GM23338 (cell line): Measurements from ENCODE around the gene ZNF740. TPM values are rescaled to one million over a fixed set of nuclear protein-coding genes. Genes with fewer than 3 reads are reported as not detected.

Source experiments
- ATAC-seq: fragments of 200-7000 bp; cut with Tn5 transposase; 3 replicates; pipeline ENCODE4 v1.9.1; 2020
- DNase-seq: peaks from one replicate; pipeline ENCODE4 v3.0.0-alpha.2; 2015; ENCODE audit warnings: low spot score
- H2AFZ ChIP-seq: fragments of 200-600 bp; sonication (generic); 2 replicates; pipeline ENCODE4 v1.8.0; 2016; ENCODE audit warnings: antibody characterized with exemption, mild to moderate bottlenecking, moderate library complexity
- H3F3A ChIP-seq: fragments of 200-600 bp; sonication (generic); replicated peaks from 2 replicates; pipeline ENCODE4 v1.8.0; 2017; ENCODE audit warnings: antibody characterized with exemption, mixed run types, low read depth
- H3K27ac ChIP-seq: fragments of 200-600 bp; sonication (generic); 2 replicates; pipeline ENCODE4 v1.6.1; 2016; ENCODE audit warnings: low read depth
- H3K27me3 ChIP-seq: fragments of 200-600 bp; sonication (generic); 2 replicates; pipeline ENCODE4 v1.8.0; 2016; ENCODE audit warnings: mild to moderate bottlenecking, mixed run types, moderate library complexity; ENCODE audit not compliant: insufficient read depth
- H3K36me3 ChIP-seq: fragments of 200-600 bp; sonication (generic); 2 replicates; pipeline ENCODE4 v1.8.0; 2016; ENCODE audit warnings: mild to moderate bottlenecking; ENCODE audit not compliant: insufficient read depth
- H3K4me1 ChIP-seq: fragments of 200-600 bp; sonication (generic); 2 replicates; pipeline ENCODE4 v1.8.0; 2016; ENCODE audit warnings: mild to moderate bottlenecking, moderate library complexity; ENCODE audit not compliant: insufficient read depth
- H3K4me2 ChIP-seq: fragments of 200-600 bp; sonication (generic); 2 replicates; pipeline ENCODE4 v1.7.1; 2017; ENCODE audit warnings: mixed run types
- H3K4me3 ChIP-seq: fragments of 200-600 bp; sonication (generic); 2 replicates; pipeline ENCODE4 v1.6.1; 2016; ENCODE audit warnings: mixed run types
- H3K79me2 ChIP-seq: fragments of 200-600 bp; sonication (generic); replicated peaks from 2 replicates; pipeline ENCODE4 v1.8.0; 2017; ENCODE audit warnings: mild to moderate bottlenecking; ENCODE audit not compliant: insufficient read depth
- H3K9me2 ChIP-seq: fragments of 200-600 bp; sonication (generic); 2 replicates; pipeline ENCODE4 v1.8.0; 2017; ENCODE audit not compliant: insufficient read depth
- H4K20me1 ChIP-seq: fragments of 200-600 bp; sonication (generic); replicated peaks from 2 replicates; pipeline ENCODE4 v1.8.0; 2017; ENCODE audit warnings: mild to moderate bottlenecking; ENCODE audit not compliant: insufficient read depth
- H3K27ac Mint-ChIP-seq: 2 replicates; pipeline ENCODE4 v1.8.0; 2020; ENCODE audit warnings: inconsistent platforms, mild to moderate bottlenecking, moderate library complexity, mixed read lengths
- H3K27me3 Mint-ChIP-seq: 3 replicates; pipeline ENCODE4 v1.8.0; 2022; ENCODE audit warnings: low read depth, mild to moderate bottlenecking, moderate library complexity, mixed read lengths, inconsistent platforms; ENCODE audit not compliant: insufficient read depth, poor library complexity
- H3K36me3 Mint-ChIP-seq: 3 replicates; pipeline ENCODE4 v1.8.0; 2021; ENCODE audit warnings: low read depth, mild to moderate bottlenecking, inconsistent platforms, moderate library complexity, mixed read lengths
- H3K4me1 Mint-ChIP-seq: 3 replicates; pipeline ENCODE4 v1.8.0; 2020; ENCODE audit warnings: mild to moderate bottlenecking, inconsistent platforms, mixed read lengths
- H3K4me3 Mint-ChIP-seq: 3 replicates; pipeline ENCODE4 v1.8.0; 2021; ENCODE audit warnings: moderate library complexity, mild to moderate bottlenecking, inconsistent platforms, mixed read lengths
- H3K9me3 Mint-ChIP-seq: 3 replicates; pipeline ENCODE4 v1.8.0; 2020; ENCODE audit warnings: moderate library complexity, mild to moderate bottlenecking, inconsistent platforms, mixed read lengths
- CREB1 ChIP-seq: fragments of 250-450 bp; sonication (Bioruptor Pico); IDR thresholded peaks from 2 replicates; pipeline ENCODE4 v1.5.0; 2020; ENCODE audit warnings: low read depth, mild to moderate bottlenecking, moderate library complexity
- ETS1 ChIP-seq: IDR thresholded peaks from 2 replicates; pipeline ENCODE4 v1.6.1; 2016; ENCODE audit warnings: antibody characterized with exemption
- EZH2phosphoT487 ChIP-seq: fragments of 200-600 bp; sonication (generic); IDR thresholded peaks from one replicate; pipeline ENCODE4 v1.8.1; 2018; ENCODE audit warnings: antibody characterized with exemption; ENCODE audit not compliant: unreplicated experiment
- JUNB ChIP-seq: IDR thresholded peaks from one replicate; pipeline ENCODE4 v1.6.1; 2016; ENCODE audit warnings: antibody characterized with exemption; ENCODE audit not compliant: unreplicated experiment
- NANOG ChIP-seq: IDR thresholded peaks from 2 replicates; pipeline ENCODE4 v1.6.1; 2016; ENCODE audit warnings: antibody characterized with exemption, borderline replicate concordance
- POLR2AphosphoS5 ChIP-seq: IDR thresholded peaks from 2 replicates; pipeline ENCODE4 v1.6.1; 2016; ENCODE audit warnings: antibody characterized with exemption, low read depth
- ZNF114 ChIP-seq: fragments of 250-450 bp; sonication (Bioruptor Pico); IDR thresholded peaks from 2 replicates; pipeline ENCODE4 v1.5.0; 2020; ENCODE audit warnings: mild to moderate bottlenecking, moderate library complexity
- ZNF462 ChIP-seq: fragments of 250-450 bp; sonication (Bioruptor Pico); IDR thresholded peaks from 2 replicates; pipeline ENCODE4 v1.5.0; 2020; ENCODE audit warnings: mild to moderate bottlenecking, moderate library complexity
- polyA plus RNA-seq: library from polyadenylated mRNA; unstranded; fragments of >200 nt; fragmentation: Nextera tagmentation; extraction: Ambion mirVana; gene quantifications from 2 replicates; pipeline ENCODE4 v1.2.1, GENCODE V29; 2016
- total RNA-seq: library from RNA; depleted of rRNA; stranded (reverse); fragments of >200 nt; shearing (Covaris generic); gene quantifications from 2 replicates; pipeline ENCODE4 v1.2.3, GENCODE V29; 2014
- TF ChIP-seq, protein P1 (sequence below): IDR thresholded peaks from one replicate; pipeline ENCODE4 v1.6.1; 2018; ENCODE audit warnings: antibody characterized with exemption; ENCODE audit not compliant: unreplicated experiment
- TF ChIP-seq, protein P2 (sequence below), 2 experiments: fragments of 200-600 bp in 1 of 2; sonication (generic) in 1 of 2; conservative IDR thresholded peaks; 2 replicates each; pipeline versions ENCODE4 v1.5.1 to v1.6.1; 2016 to 2017; ENCODE audit warnings: antibody characterized with exemption in 2 of 2, low read depth in 2 of 2, mild to moderate bottlenecking in 2 of 2, moderate library complexity in 1 of 2

ZNF740 gene
- total and polyA plus RNA-seq, 2 experiments from 2014 or later: 2.6 to 13.0 TPM

DNA sequence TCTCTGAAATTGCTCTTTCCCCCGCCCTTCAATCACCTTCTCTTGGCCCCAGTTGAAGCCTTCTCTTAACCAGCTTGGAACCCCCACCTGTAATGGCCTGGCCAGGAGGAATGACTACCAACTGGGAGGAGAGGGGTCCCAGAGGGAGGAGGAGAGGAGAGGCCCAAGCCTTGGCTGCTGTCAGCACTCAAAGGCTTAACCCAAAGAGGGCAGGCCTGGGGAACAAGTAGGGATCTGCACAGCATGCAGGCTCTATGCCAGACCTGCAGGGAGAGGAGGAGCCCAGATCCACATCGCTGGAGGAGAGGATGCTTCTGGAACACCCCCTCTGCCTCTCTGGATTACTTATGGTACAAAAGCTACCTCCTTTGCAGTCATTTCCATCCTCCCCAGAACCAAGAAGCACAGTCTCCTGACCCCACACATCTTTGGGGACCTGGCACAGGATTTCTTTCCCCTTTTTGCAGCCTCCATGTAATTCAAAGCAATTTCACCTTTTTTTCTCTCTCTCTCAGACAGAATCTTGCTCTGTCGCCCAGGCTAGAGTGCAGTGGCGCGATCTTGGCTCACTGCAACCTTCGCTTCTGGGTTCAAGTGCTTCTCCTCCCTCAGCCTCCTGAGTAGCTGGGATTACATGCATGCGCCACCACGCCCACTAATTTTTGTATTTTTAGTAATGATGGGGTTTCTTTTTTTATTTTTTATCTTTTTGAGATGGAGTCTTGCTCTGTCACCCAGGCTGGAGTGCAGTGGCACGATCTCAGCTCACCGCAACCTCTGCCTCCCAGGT is 45.3 kb downstream of the ZNF740 start:
- no peak overlapping the region for H3K4me3 ChIP-seq
- H3K27me3 ChIP-seq: peaks cover 4% of the 10 kb centered on the region; the same call in 1 of the 2 replicates
- no peaks in the 10 kb centered on the region for H4K20me1 ChIP-seq
- H3K79me2 ChIP-seq: no peaks in the 10 kb centered on the region; the same call in 1 of the 2 replicates
- no peaks in the 10 kb centered on the region; the same call in 1 of the 2 replicates for H3K36me3 ChIP-seq
- peaks cover 5% of the 10 kb centered on the region for H3K36me3 Mint-ChIP-seq
- peaks cover 64% of the 10 kb centered on the region for H3K4me1 ChIP-seq
- peak overlapping the region; percentile 91 for H3K4me2 ChIP-seq
- peak; percentile 3 for ATAC-seq
- no peak overlapping the region for H3K27ac ChIP-seq
- H3K9me3 Mint-ChIP-seq: no peaks in the 10 kb centered on the region
- H3K9me2 ChIP-seq: no peaks in the 10 kb centered on the region
- H3K4me3 Mint-ChIP-seq: peak overlapping the region; percentile 32; the same call in 1 of the 3 replicates
- H3F3A ChIP-seq: peaks cover 21% of the 10 kb centered on the region
- TF ChIP-seq ZNF114 (CRISPR knock-in tag) (no peak), JUNB (no peak), ZNF462 (CRISPR knock-in tag) (no peak), ETS1 (no peak), CREB1 (CRISPR knock-in tag) (no peak), EZH2phosphoT487 (no peak), NANOG (no peak), POLR2AphosphoS5 (no peak)
- TF ChIP-seq, protein P1, sequence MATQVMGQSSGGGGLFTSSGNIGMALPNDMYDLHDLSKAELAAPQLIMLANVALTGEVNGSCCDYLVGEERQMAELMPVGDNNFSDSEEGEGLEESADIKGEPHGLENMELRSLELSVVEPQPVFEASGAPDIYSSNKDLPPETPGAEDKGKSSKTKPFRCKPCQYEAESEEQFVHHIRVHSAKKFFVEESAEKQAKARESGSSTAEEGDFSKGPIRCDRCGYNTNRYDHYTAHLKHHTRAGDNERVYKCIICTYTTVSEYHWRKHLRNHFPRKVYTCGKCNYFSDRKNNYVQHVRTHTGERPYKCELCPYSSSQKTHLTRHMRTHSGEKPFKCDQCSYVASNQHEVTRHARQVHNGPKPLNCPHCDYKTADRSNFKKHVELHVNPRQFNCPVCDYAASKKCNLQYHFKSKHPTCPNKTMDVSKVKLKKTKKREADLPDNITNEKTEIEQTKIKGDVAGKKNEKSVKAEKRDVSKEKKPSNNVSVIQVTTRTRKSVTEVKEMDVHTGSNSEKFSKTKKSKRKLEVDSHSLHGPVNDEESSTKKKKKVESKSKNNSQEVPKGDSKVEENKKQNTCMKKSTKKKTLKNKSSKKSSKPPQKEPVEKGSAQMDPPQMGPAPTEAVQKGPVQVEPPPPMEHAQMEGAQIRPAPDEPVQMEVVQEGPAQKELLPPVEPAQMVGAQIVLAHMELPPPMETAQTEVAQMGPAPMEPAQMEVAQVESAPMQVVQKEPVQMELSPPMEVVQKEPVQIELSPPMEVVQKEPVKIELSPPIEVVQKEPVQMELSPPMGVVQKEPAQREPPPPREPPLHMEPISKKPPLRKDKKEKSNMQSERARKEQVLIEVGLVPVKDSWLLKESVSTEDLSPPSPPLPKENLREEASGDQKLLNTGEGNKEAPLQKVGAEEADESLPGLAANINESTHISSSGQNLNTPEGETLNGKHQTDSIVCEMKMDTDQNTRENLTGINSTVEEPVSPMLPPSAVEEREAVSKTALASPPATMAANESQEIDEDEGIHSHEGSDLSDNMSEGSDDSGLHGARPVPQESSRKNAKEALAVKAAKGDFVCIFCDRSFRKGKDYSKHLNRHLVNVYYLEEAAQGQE: no peak
- TF ChIP-seq, protein P2, sequence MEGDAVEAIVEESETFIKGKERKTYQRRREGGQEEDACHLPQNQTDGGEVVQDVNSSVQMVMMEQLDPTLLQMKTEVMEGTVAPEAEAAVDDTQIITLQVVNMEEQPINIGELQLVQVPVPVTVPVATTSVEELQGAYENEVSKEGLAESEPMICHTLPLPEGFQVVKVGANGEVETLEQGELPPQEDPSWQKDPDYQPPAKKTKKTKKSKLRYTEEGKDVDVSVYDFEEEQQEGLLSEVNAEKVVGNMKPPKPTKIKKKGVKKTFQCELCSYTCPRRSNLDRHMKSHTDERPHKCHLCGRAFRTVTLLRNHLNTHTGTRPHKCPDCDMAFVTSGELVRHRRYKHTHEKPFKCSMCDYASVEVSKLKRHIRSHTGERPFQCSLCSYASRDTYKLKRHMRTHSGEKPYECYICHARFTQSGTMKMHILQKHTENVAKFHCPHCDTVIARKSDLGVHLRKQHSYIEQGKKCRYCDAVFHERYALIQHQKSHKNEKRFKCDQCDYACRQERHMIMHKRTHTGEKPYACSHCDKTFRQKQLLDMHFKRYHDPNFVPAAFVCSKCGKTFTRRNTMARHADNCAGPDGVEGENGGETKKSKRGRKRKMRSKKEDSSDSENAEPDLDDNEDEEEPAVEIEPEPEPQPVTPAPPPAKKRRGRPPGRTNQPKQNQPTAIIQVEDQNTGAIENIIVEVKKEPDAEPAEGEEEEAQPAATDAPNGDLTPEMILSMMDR (conservative IDR thresholded peaks at IDR 0.05; ENCODE audit: low read depth in 2 of 2): no peak
- H3K4me1 Mint-ChIP-seq: peaks cover 64% of the 10 kb centered on the region
- H3K27ac Mint-ChIP-seq: no peak overlapping the region
- no peak overlapping the region for H2AFZ ChIP-seq
- peaks cover 28% of the 10 kb centered on the region for H3K27me3 Mint-ChIP-seq
- peak; percentile 50 for DNase-seq
